ENCODE measurements around the gene MICU2. TPM values are rescaled to one million over a fixed set of nuclear protein-coding genes. Genes with fewer than 3 reads are reported as not detected.

MICU2 gene
- total and polyA plus RNA-seq, 2 of the 4 experiments (the other 2 are of a cell fraction) = 14.9 to 25.0 TPM

- Histone ChIP-seq H2BK5ac (ENCODE audit: low read depth, low read length, poor library complexity, severe bottlenecking) (no peak overlapping the region), H2BK120ac (ENCODE audit: low read depth, low read length) (no peak overlapping the region), H2AK9ac (replicated peaks; ENCODE audit: low read depth, low read length, poor library complexity) (no peak overlapping the region), H3K27ac (ENCODE audit: insufficient read depth, low read length) (no peak overlapping the region), H3K9me3 (ENCODE audit: control insufficient read depth, insufficient read depth, low read length) (no peaks in the 10 kb centered on the region), H3K4me1 (ENCODE audit: control insufficient read depth, insufficient read depth, low read length) (no peaks in the 10 kb centered on the region), H2AFZ (replicated peaks; ENCODE audit: low read length, poor library complexity) (no peak overlapping the region), H3K79me1 (ENCODE audit: low read depth in 1 of 2, low read length in 2 of 2) (peaks cover 26 to 40% of the 10 kb centered on the region in 2 experiments), H3K4ac (ENCODE audit: low read depth, low read length) (no peak overlapping the region), H3K4me3 (ENCODE audit: insufficient read depth, low read depth, low read length) (no peak overlapping the region), H3K18ac (ENCODE audit: low read depth, low read length) (no peak overlapping the region), H3K4me2 (ENCODE audit: low read depth, low read length) (no peak overlapping the region), H3K9ac (ENCODE audit: low read depth, low read length) (no peak overlapping the region), H3K23ac (ENCODE audit: low read depth, low read length) (no peak overlapping the region), H4K91ac (ENCODE audit: insufficient read depth, low read depth, low read length) (no peak overlapping the region), H4K5ac (ENCODE audit: low read depth, low read length) (no peak overlapping the region), H3K36me3 (ENCODE audit: control insufficient read depth, insufficient read depth, low read length) (peaks cover 3% of the 10 kb centered on the region), H3K14ac (replicated peaks; ENCODE audit: low read depth, low read length) (no peak overlapping the region), H3K56ac (ENCODE audit: extremely low read depth, insufficient read depth, low read length) (no peak overlapping the region), H3K27me3 (ENCODE audit: control insufficient read depth, insufficient read depth, low read length) (no peaks in the 10 kb centered on the region), H2BK20ac (ENCODE audit: low read depth, low read length) (no peak overlapping the region), H2BK15ac (ENCODE audit: low read depth, low read length) (no peak overlapping the region), H4K8ac (ENCODE audit: low read depth in 2 of 2, low read length in 2 of 2) (no peak overlapping the region), H4K20me1 (ENCODE audit: insufficient read depth, low read length) (peaks cover 15% of the 10 kb centered on the region), H3K9me1 (ENCODE audit: insufficient read depth, low read length) (peaks cover 8% of the 10 kb centered on the region), H2AK5ac (ENCODE audit: low read depth, low read length) (no peak overlapping the region)
- CTCF ChIA-PET = no interaction called here
- ATAC-seq (ENCODE audit: low read depth) = no peak
- in situ Hi-C loops (cut with MboI; ENCODE audit: low sequenced_read_pairs) (no loop called here), intact Hi-C loops (cut with micrococcal nuclease) (no loop called here), dilution Hi-C loops (cut with HindIII; ENCODE audit: low sequenced_read_pairs, unreplicated experiment) (no loop called here)
- TF ChIP-seq MAFK (IDR thresholded peaks at IDR 0.05; ENCODE audit: low read depth, low read length) = peak; percentile 45; the same call in 1 of the 2 replicates
- TF ChIP-seq FOS (IDR thresholded peaks at IDR 0.05; ENCODE audit: low read depth, low read length) = no peak
- POLR2A ChIA-PET (ENCODE audit: unreplicated experiment) = interaction anchor here (0.6 kb wide), 1 partner anchor 171 kb away, joined by 3 read pairs; no protein-coding TSS in a partner anchor
- BruUV-seq (replicated peaks) = no TSS peak
- DNase-seq = no peak
Observed at GRCh38 chr13:21596722-21597121, 7.2 kb downstream of the MICU2 start.

All from IMR-90 (cell line).